ENCODE data around the gene C9orf72. TPM values are rescaled to one million over a fixed set of nuclear protein-coding genes. Genes with fewer than 3 reads are reported as not detected.

C9orf72 gene
- total and polyA plus RNA-seq, 2 of the 13 experiments (the other 11 are each of a cell fraction or from before 2014, with no cell fraction given): 3.1 to 5.9 TPM

DNA sequence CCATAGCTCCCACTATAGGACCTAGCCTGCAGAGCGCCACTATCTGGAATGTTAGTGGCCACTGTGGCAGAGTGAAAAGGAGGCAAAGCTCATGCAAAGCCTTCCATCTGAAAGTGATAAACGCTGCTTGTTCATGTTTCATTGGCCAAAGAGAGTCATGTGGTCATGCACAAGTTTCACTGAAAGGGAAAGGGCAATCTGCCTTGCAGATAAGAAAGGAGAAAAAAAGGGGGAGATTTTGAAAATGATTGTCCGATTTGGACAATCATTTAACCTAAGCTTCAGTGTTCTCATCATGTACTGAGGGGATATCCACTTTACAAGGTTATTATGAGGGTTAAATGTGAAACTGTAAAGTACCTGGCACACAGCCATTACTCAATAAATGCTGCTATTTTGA, 34.6 kb downstream of the C9orf72 start (continued):
- TF ChIP-seq, protein P1, sequence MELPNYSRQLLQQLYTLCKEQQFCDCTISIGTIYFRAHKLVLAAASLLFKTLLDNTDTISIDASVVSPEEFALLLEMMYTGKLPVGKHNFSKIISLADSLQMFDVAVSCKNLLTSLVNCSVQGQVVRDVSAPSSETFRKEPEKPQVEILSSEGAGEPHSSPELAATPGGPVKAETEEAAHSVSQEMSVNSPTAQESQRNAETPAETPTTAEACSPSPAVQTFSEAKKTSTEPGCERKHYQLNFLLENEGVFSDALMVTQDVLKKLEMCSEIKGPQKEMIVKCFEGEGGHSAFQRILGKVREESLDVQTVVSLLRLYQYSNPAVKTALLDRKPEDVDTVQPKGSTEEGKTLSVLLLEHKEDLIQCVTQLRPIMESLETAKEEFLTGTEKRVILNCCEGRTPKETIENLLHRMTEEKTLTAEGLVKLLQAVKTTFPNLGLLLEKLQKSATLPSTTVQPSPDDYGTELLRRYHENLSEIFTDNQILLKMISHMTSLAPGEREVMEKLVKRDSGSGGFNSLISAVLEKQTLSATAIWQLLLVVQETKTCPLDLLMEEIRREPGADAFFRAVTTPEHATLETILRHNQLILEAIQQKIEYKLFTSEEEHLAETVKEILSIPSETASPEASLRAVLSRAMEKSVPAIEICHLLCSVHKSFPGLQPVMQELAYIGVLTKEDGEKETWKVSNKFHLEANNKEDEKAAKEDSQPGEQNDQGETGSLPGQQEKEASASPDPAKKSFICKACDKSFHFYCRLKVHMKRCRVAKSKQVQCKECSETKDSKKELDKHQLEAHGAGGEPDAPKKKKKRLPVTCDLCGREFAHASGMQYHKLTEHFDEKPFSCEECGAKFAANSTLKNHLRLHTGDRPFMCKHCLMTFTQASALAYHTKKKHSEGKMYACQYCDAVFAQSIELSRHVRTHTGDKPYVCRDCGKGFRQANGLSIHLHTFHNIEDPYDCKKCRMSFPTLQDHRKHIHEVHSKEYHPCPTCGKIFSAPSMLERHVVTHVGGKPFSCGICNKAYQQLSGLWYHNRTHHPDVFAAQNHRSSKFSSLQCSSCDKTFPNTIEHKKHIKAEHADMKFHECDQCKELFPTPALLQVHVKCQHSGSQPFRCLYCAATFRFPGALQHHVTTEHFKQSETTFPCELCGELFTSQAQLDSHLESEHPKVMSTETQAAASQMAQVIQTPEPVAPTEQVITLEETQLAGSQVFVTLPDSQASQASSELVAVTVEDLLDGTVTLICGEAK (IDR thresholded peaks at IDR 0.05): no peak
- TF ChIP-seq, protein P1 (CRISPR knock-in tag; IDR thresholded peaks at IDR 0.05): no peak

DNA sequence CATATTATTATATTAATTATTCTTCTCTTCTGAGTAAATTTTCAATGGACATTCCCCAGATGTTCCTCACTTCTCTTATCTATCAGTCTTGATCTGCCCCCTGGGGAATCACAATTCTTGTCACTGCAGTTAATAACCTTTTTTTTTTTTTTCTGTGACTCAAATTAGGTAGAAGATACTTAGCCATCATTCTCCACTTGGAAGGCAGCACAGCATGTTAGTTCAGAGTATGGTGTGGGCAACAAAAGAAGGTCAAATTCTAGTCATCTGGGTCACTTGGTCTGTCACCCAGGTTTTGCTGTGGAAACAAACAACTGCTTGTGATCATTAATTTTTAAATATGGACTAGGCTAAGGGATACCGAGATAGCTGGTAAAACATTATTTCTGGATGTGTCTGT, 35.5 kb downstream of the C9orf72 start:
- TF ChIP-seq, protein P2, sequence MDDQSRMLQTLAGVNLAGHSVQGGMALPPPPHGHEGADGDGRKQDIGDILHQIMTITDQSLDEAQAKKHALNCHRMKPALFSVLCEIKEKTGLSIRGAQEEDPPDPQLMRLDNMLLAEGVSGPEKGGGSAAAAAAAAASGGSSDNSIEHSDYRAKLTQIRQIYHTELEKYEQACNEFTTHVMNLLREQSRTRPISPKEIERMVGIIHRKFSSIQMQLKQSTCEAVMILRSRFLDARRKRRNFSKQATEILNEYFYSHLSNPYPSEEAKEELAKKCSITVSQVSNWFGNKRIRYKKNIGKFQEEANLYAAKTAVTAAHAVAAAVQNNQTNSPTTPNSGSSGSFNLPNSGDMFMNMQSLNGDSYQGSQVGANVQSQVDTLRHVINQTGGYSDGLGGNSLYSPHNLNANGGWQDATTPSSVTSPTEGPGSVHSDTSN (CRISPR knock-in tag; IDR thresholded peaks at IDR 0.05; ENCODE audit: borderline replicate concordance): no peak
- Histone ChIP-seq H3K9me3 (ENCODE audit: low read length) (no peaks in the 10 kb centered on the region), H3K27ac (ENCODE audit: extremely low read length, insufficient read depth, low read length) (no peak overlapping the region), H3K4me1 (ENCODE audit: insufficient read depth, low read length) (peaks cover 44% of the 10 kb centered on the region), H3K79me2 (ENCODE audit: insufficient read depth, low read length) (no peaks in the 10 kb centered on the region), H3K27me3 (ENCODE audit: control insufficient read depth in 1 of 2, insufficient read depth in 2 of 2, low read length in 2 of 2) (no peaks in the 10 kb centered on the region), H3K36me3 (replicated peaks in 1 of 2; ENCODE audit: control insufficient read depth in 1 of 2, insufficient read depth in 2 of 2, low read length in 2 of 2) (no peaks in the 10 kb centered on the region), H3K4me3 (replicated peaks in 1 of 3; ENCODE audit: insufficient read depth in 1 of 3, low read depth in 2 of 3, low read length in 3 of 3) (no peak overlapping the region), H3K9ac (ENCODE audit: insufficient read depth, low read depth, low read length) (no peak overlapping the region), H2AFZ (ENCODE audit: low read length) (no peak overlapping the region), H3K4me2 (ENCODE audit: low read depth, low read length) (no peak overlapping the region), H4K20me1 (ENCODE audit: insufficient read depth, low read length) (no peaks in the 10 kb centered on the region)
- ChIA-PET CTCF (ENCODE audit: low intra/inter-chr PET ratio, low total read pairs) (no interaction called here), POLR2A (no interaction called here)
- FAIRE-seq (no peak), DNase-seq (ENCODE audit: low spot score) (no peak), ATAC-seq (no peak)
- in situ Hi-C loops (cut with HindIII; ENCODE audit: extremely low pct_ligation_motif_present, low pct_unique_long_range_greater_than_20kb) (no loop called here), intact Hi-C loops (cut with micrococcal nuclease; ENCODE audit: unreplicated experiment) (no loop called here)
- BruUV-seq (replicated peaks): no TSS peak
- WGBS (ENCODE audit: low lambda C conversion rate): 82% methylated on average over 1 of the region's 1 CpG

Data from HepG2 (cell line).